ENCODE measurements around the gene DYSF.

The DYSF gene

DNA sequence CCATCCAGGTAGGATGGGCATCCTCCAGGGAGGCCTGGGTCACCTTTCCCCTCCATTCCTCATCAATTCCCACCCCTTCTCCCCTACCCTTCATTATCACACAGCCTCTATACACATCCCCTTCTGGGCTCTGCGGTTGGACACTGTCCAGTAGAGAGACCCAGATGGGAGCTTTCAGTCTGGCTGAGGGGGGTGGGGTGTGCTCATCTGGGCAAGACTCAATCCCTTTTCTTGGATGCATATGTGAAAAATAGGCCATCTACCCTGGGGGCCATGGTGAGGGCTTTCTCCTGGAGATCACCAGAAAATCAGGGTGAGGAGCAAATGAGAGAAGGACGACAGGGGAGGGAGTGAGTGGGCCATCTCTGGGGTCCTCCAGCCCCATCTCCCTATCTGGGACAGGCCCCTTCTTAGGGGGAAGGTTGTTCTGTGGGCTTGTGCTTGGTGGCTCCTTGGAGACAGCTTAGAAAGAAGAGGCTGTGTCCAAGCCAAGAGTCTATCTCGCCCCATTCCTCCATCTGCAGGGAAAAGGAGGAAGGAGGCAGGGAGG lies 160.1 kb downstream of the DYSF start:
- H3K9me3 ChIP-seq (ENCODE audit: control extremely low read depth in 1 of 5, control insufficient read depth in 4 of 5, insufficient read depth in 2 of 5, low read depth in 1 of 5, low read length in 4 of 5) = no peaks in the 10 kb centered on the region
- DNase-seq = no peak
- no peak overlapping the region for H3K27ac ChIP-seq (ENCODE audit: insufficient read depth in 1 of 2, low read depth in 1 of 2, low read length in 2 of 2, poor library complexity in 1 of 2, severe bottlenecking in 2 of 2)
- no peaks in the 10 kb centered on the region for H3K36me3 ChIP-seq (ENCODE audit: control insufficient read depth in 4 of 4, insufficient read depth in 4 of 4, low read length in 3 of 4)
- peaks cover 0 to 5% (median 2%) of the 10 kb centered on the region in 4 experiments for H3K4me1 ChIP-seq (ENCODE audit: control extremely low read depth in 1 of 4, control insufficient read depth in 4 of 4, insufficient read depth in 4 of 4, low read length in 3 of 4)
- POLR2A ChIA-PET = no interaction called here
- H3K27me3 ChIP-seq (replicated peaks in 2 of 5; ENCODE audit: control insufficient read depth in 4 of 5, insufficient read depth in 5 of 5, low read length in 4 of 5) = no peaks in the 10 kb centered on the region
- 100% methylated on average over 2 of the region's 3 CpGs for WGBS (ENCODE audit: insufficient coverage)
- no peak overlapping the region for H3K4me3 ChIP-seq (ENCODE audit: control insufficient read depth in 1 of 7, extremely low read depth in 1 of 7, insufficient read depth in 4 of 7, low read depth in 2 of 7, low read length in 6 of 7)
- CTCF ChIA-PET = no interaction called here

GRCh38 chr2:71613953-71614925 lies 160.9 kb downstream of the DYSF start:
- ChIA-PET CTCF (no interaction called here), POLR2A (no interaction called here)
- Histone ChIP-seq H3K27me3 (replicated peaks in 2 of 5; ENCODE audit: control insufficient read depth in 4 of 5, insufficient read depth in 5 of 5, low read length in 4 of 5) (no peaks in the 10 kb centered on the region), H3K9me3 (ENCODE audit: control extremely low read depth in 1 of 5, control insufficient read depth in 4 of 5, insufficient read depth in 2 of 5, low read depth in 1 of 5, low read length in 4 of 5) (no peaks in the 10 kb centered on the region), H3K4me1 (ENCODE audit: control extremely low read depth in 1 of 4, control insufficient read depth in 4 of 4, insufficient read depth in 4 of 4, low read length in 3 of 4) (peaks cover 0 to 1% (median under 1%) of the 10 kb centered on the region in 4 experiments), H3K4me3 (ENCODE audit: control insufficient read depth in 1 of 7, extremely low read depth in 1 of 7, insufficient read depth in 4 of 7, low read depth in 2 of 7, low read length in 6 of 7) (no peak overlapping the region), H3K27ac (ENCODE audit: insufficient read depth in 1 of 2, low read depth in 1 of 2, low read length in 2 of 2, poor library complexity in 1 of 2, severe bottlenecking in 2 of 2) (no peak overlapping the region), H3K36me3 (ENCODE audit: control insufficient read depth in 4 of 4, insufficient read depth in 4 of 4, low read length in 3 of 4) (no peaks in the 10 kb centered on the region)
- 93% methylated on average over 5 of the region's 8 CpGs for WGBS (ENCODE audit: insufficient coverage)
- no peak for DNase-seq

- Histone ChIP-seq H3K36me3 (ENCODE audit: control insufficient read depth in 4 of 4, insufficient read depth in 4 of 4, low read length in 3 of 4) (no peaks in the 10 kb centered on the region), H3K4me3 (ENCODE audit: control insufficient read depth in 1 of 7, extremely low read depth in 1 of 7, insufficient read depth in 4 of 7, low read depth in 2 of 7, low read length in 6 of 7) (no peak overlapping the region), H3K27ac (ENCODE audit: insufficient read depth in 1 of 2, low read depth in 1 of 2, low read length in 2 of 2, poor library complexity in 1 of 2, severe bottlenecking in 2 of 2) (no peak overlapping the region), H3K9me3 (ENCODE audit: control extremely low read depth in 1 of 5, control insufficient read depth in 4 of 5, insufficient read depth in 2 of 5, low read depth in 1 of 5, low read length in 4 of 5) (no peaks in the 10 kb centered on the region), H3K4me1 (ENCODE audit: control extremely low read depth in 1 of 4, control insufficient read depth in 4 of 4, insufficient read depth in 4 of 4, low read length in 3 of 4) (no peaks in the 10 kb centered on the region), H3K27me3 (replicated peaks in 2 of 5; ENCODE audit: control insufficient read depth in 4 of 5, insufficient read depth in 5 of 5, low read length in 4 of 5) (peaks cover 0 to 4% (median 0%) of the 10 kb centered on the region in 5 experiments)
- WGBS (ENCODE audit: insufficient coverage) = 88% methylated on average over 9 of the region's 9 CpGs
- CTCF ChIA-PET = no interaction called here
- POLR2A ChIA-PET = no interaction called here
- DNase-seq = no peak
These were observed 161.8 kb downstream of the DYSF start for GRCh38 chr2:71614976-71615766.

- Histone ChIP-seq H3K36me3 (ENCODE audit: control insufficient read depth in 4 of 4, insufficient read depth in 4 of 4, low read length in 3 of 4) (no peaks in the 10 kb centered on the region), H3K4me3 (ENCODE audit: control insufficient read depth in 1 of 7, extremely low read depth in 1 of 7, insufficient read depth in 4 of 7, low read depth in 2 of 7, low read length in 6 of 7) (no peak overlapping the region), H3K27me3 (replicated peaks in 2 of 5; ENCODE audit: control insufficient read depth in 4 of 5, insufficient read depth in 5 of 5, low read length in 4 of 5) (peaks cover 0 to 5% (median 0%) of the 10 kb centered on the region in 5 experiments), H3K9me3 (ENCODE audit: control extremely low read depth in 1 of 5, control insufficient read depth in 4 of 5, insufficient read depth in 2 of 5, low read depth in 1 of 5, low read length in 4 of 5) (no peaks in the 10 kb centered on the region), H3K4me1 (ENCODE audit: control extremely low read depth in 1 of 4, control insufficient read depth in 4 of 4, insufficient read depth in 4 of 4, low read length in 3 of 4) (no peaks in the 10 kb centered on the region), H3K27ac (ENCODE audit: insufficient read depth in 1 of 2, low read depth in 1 of 2, low read length in 2 of 2, poor library complexity in 1 of 2, severe bottlenecking in 2 of 2) (no peak overlapping the region)
- DNase-seq = no peak
- WGBS (ENCODE audit: insufficient coverage) = 93% methylated on average over 9 of the region's 13 CpGs
- ChIA-PET CTCF (no interaction called here), POLR2A (no interaction called here)
These were observed 162.7 kb downstream of the DYSF start for GRCh38 chr2:71615767-71616730.

DNA sequence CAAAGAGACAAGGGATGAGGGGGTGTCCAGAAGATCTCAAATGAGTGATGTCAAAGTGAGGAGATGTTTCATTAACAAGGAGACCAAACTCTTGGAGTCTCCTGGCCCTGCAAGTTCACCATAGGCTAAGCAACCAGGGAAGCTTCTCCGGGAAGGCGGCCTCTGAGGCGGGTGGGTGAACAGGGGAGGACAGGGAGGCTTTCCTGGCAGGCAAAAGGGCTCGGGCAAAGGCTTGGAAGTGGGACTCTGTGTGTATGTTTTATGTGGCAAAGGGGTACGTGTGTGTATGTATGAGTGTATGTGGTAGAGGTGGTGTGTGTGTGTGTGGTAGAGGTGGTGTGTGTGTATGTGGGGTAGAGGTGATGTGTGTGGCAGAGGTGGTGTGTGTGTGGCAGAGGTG lies 163.9 kb downstream of the DYSF start:
- ChIA-PET POLR2A (no interaction called here), CTCF (no interaction called here)
- Histone ChIP-seq H3K27ac (ENCODE audit: insufficient read depth in 1 of 2, low read depth in 1 of 2, low read length in 2 of 2, poor library complexity in 1 of 2, severe bottlenecking in 2 of 2) (no peak overlapping the region), H3K36me3 (ENCODE audit: control insufficient read depth in 4 of 4, insufficient read depth in 4 of 4, low read length in 3 of 4) (no peaks in the 10 kb centered on the region), H3K9me3 (ENCODE audit: control extremely low read depth in 1 of 5, control insufficient read depth in 4 of 5, insufficient read depth in 2 of 5, low read depth in 1 of 5, low read length in 4 of 5) (no peaks in the 10 kb centered on the region), H3K27me3 (replicated peaks in 2 of 5; ENCODE audit: control insufficient read depth in 4 of 5, insufficient read depth in 5 of 5, low read length in 4 of 5) (peaks cover 0 to 5% (median 0%) of the 10 kb centered on the region in 5 experiments), H3K4me3 (ENCODE audit: control insufficient read depth in 1 of 7, extremely low read depth in 1 of 7, insufficient read depth in 4 of 7, low read depth in 2 of 7, low read length in 6 of 7) (no peak overlapping the region), H3K4me1 (ENCODE audit: control extremely low read depth in 1 of 4, control insufficient read depth in 4 of 4, insufficient read depth in 4 of 4, low read length in 3 of 4) (no peaks in the 10 kb centered on the region)
- DNase-seq = no peak
- WGBS (ENCODE audit: insufficient coverage) = 100% methylated on average over 5 of the region's 5 CpGs

GRCh38 chr2:71618327-71619113 lies 165.2 kb downstream of the DYSF start:
- H3K27me3 ChIP-seq (replicated peaks in 2 of 5; ENCODE audit: control insufficient read depth in 4 of 5, insufficient read depth in 5 of 5, low read length in 4 of 5) = peaks cover 0 to 5% (median 0%) of the 10 kb centered on the region in 5 experiments
- no peaks in the 10 kb centered on the region for H3K4me1 ChIP-seq (ENCODE audit: control extremely low read depth in 1 of 4, control insufficient read depth in 4 of 4, insufficient read depth in 4 of 4, low read length in 3 of 4)
- POLR2A ChIA-PET = no interaction called here
- no peaks in the 10 kb centered on the region for H3K36me3 ChIP-seq (ENCODE audit: control insufficient read depth in 4 of 4, insufficient read depth in 4 of 4, low read length in 3 of 4)
- no peak overlapping the region for H3K4me3 ChIP-seq (ENCODE audit: control insufficient read depth in 1 of 7, extremely low read depth in 1 of 7, insufficient read depth in 4 of 7, low read depth in 2 of 7, low read length in 6 of 7)
- peak in 1 of 3 donors; percentile 16 for DNase-seq
- CTCF ChIA-PET = no interaction called here
- no peaks in the 10 kb centered on the region for H3K9me3 ChIP-seq (ENCODE audit: control extremely low read depth in 1 of 5, control insufficient read depth in 4 of 5, insufficient read depth in 2 of 5, low read depth in 1 of 5, low read length in 4 of 5)
- WGBS (ENCODE audit: insufficient coverage) = 93% methylated on average over 10 of the region's 12 CpGs
- no peak overlapping the region for H3K27ac ChIP-seq (ENCODE audit: insufficient read depth in 1 of 2, low read depth in 1 of 2, low read length in 2 of 2, poor library complexity in 1 of 2, severe bottlenecking in 2 of 2)

All from common myeloid progenitor, CD34-positive (primary cell).